Subcutaneous adipose tissue (tissue), 4 donors: ENCODE results near the gene BIN1. TPM values are rescaled to one million over a fixed set of nuclear protein-coding genes. Genes with fewer than 3 reads are reported as not detected.

ENCODE experiments used
- CTCF ChIP-seq: fragments of 450-650 bp; IDR thresholded peaks from one replicate; pipeline ENCODE4 v1.5.1; 2016; ENCODE audit warnings: low read depth, mild to moderate bottlenecking, control low read depth, antibody characterized with exemption, moderate library complexity
- total RNA-seq, 4 donors: library from RNA; depleted of rRNA; stranded (reverse); fragments of >200 nt; gene quantifications; one replicate each; pipeline ENCODE4 v1.1.0, GENCODE V29; 2016

The BIN1 gene
- total RNA-seq, 4 donors from 2014 or later: 53.3 to 134 (median 55.4) TPM

DNA sequence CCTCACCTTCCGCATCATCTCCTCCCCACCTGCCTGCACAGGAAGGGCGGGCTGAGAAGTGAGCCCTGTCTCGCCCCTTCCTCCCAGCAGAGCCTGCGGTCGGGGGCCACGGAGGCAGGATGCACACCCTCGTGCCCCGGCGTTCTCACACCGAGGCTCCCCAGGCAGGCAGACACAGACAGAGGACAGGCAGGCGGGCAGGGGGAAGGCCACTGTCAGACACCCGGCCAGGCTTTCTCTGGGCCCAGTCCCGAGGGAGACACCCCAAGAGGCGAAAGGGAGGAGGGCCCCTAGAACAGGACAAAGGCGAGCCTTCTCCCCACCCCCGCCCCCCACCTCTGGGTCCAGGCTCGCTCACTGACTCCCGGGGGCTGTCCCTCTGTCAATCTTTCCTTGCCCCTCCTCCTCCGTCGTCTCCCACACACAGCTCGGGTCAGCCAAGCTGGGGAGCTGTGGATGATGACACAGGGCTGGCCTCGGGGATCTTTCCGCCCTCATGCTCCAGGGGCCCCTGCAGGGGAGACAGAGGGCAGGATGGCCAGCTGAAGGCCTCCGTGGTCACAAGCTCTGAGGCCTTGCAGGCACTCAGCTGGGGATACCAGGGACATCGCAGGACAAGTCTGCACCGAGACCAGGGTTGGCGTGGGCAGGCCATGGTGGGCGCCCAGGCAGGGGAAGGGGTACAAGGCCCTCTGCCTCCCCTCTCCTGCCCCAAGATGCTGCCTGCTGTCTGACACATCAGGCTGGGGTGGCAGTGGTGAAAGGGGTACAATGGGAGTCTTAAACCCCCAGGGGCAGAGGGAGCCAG is 24.9 kb downstream of the BIN1 start:
- no peak for TF ChIP-seq CTCF

- TF ChIP-seq CTCF: no peak
These were observed 25.8 kb downstream of the BIN1 start for GRCh38 chr2:127080938-127081755.

DNA sequence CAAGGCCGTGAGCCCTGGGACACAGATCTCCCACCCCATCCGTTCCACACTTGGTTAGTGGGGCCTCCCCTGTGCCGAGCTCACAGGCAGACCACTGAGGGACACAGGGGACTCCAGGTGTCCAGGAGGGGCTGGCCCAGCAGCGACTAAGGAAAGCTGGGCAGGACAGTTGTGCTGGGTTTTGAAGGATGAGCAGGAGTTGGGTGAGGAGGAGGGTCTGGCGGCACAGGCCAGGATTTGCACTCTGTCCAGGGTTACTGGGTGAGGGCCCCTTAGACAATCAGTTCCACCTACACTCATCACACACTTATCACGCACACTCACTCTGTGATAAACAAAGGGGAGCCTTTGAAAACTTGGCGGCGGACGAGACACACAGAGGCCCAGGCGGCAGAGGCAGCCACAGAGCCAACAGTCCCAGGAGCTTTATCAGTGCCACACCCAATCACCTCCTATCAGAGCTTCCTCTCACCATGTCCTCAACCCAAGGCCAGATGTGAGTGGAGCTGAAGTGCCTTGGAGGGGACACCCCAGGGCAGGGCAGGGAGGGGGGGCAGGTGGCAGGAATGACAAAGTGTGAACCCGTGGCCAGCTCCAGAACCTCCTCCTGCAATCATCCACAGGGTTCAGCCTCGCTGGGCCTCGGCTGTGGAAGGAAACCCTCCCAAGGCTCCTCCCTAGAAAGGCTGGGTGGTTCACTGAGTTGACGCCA is 26.6 kb downstream of the BIN1 start:
- TF ChIP-seq CTCF: no peak

- no peak for TF ChIP-seq CTCF
These were observed 27.5 kb downstream of the BIN1 start for GRCh38 chr2:127079358-127079920.

DNA sequence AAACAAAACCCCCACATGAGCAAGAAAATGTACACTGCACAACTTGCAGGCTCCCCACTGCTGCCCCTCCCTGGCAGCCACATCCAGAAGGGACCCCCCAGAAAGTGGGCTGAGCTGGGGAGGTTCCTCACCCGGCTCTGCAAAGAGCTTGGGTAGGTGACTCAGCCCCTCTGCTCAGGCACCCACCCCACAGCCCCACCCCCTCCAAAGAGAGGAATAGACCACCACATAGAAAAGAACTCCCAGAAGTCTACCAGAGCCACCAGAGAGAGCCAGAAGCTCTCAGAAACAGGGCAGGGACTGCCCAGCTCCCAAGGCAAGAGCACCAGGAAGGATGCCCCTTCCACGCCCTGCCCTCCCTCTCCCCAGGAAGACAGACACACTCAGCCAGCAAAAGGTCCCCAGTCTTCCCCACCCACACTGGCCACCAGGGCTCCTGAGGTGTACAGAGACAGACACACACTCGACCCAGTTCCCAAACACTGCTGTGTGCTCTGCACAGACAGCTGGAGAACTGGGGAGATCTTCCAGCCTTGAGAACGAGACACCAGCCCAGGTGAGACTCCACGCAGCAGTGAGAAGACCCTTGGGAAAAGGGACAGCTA is 28.2 kb downstream of the BIN1 start:
- no peak for TF ChIP-seq CTCF

- no peak for TF ChIP-seq CTCF
These were observed 28.9 kb downstream of the BIN1 start for GRCh38 chr2:127078028-127078427.
